Hepatocyte (in vitro differentiated cells): ENCODE data around the gene ASAP2. TPM values are rescaled to one million over a fixed set of nuclear protein-coding genes. Genes with fewer than 3 reads are reported as not detected.

ENCODE experiments used
- DNase-seq: peaks from one replicate; pipeline ENCODE4 v3.0.0-alpha.2; 2016; ENCODE audit warnings: low spot score
- H2AFZ ChIP-seq: fragments of 200-600 bp; sonication (generic); 2 replicates; pipeline ENCODE4 v1.6.0; 2016; ENCODE audit warnings: antibody characterized with exemption, mild to moderate bottlenecking
- H3K27ac ChIP-seq: fragments of 200-600 bp; sonication (generic); 2 replicates; pipeline ENCODE4 v1.5.1; 2016; ENCODE audit warnings: mild to moderate bottlenecking
- H3K27me3 ChIP-seq: fragments of 200-600 bp; sonication (generic); 2 replicates; pipeline ENCODE4 v1.6.1; 2016
- H3K36me3 ChIP-seq: fragments of 200-600 bp; sonication (generic); replicated peaks from 2 replicates; pipeline ENCODE4 v1.5.1; 2016; ENCODE audit warnings: low read depth; ENCODE audit not compliant: insufficient read depth
- H3K4me1 ChIP-seq: fragments of 200-600 bp; sonication (generic); 2 replicates; pipeline ENCODE4 v1.5.1; 2016; ENCODE audit warnings: mild to moderate bottlenecking, moderate library complexity; ENCODE audit not compliant: insufficient read depth
- H3K4me2 ChIP-seq: fragments of 200-600 bp; sonication (generic); 2 replicates; pipeline ENCODE4 v1.6.0; 2016
- H3K4me3 ChIP-seq: fragments of 200-600 bp; sonication (generic); 2 replicates; pipeline ENCODE4 v1.5.1; 2016; ENCODE audit warnings: mild to moderate bottlenecking
- H3K79me2 ChIP-seq: fragments of 200-600 bp; sonication (generic); 2 replicates; pipeline ENCODE4 v1.6.0; 2017; ENCODE audit warnings: mild to moderate bottlenecking
- H3K9me2 ChIP-seq: fragments of 200-600 bp; sonication (generic); replicated peaks from 2 replicates; pipeline ENCODE4 v1.6.0; 2017; ENCODE audit warnings: mild to moderate bottlenecking; ENCODE audit not compliant: insufficient read depth
- H3K9me3 ChIP-seq: fragments of 200-600 bp; sonication (generic); 2 replicates; pipeline ENCODE4 v1.5.1; 2016; ENCODE audit warnings: low read depth, mild to moderate bottlenecking
- H4K20me1 ChIP-seq: fragments of 200-600 bp; sonication (generic); 2 replicates; pipeline ENCODE4 v1.6.0; 2016; ENCODE audit warnings: mild to moderate bottlenecking; ENCODE audit not compliant: insufficient read depth, poor library complexity, severe bottlenecking
- EZH2 ChIP-seq: fragments of 200-600 bp; sonication (generic); IDR thresholded peaks from 2 replicates; pipeline ENCODE4 v1.6.1; 2016; ENCODE audit warnings: antibody characterized with exemption, mild to moderate bottlenecking, borderline replicate concordance
- EZH2phosphoT487 ChIP-seq: fragments of 200-600 bp; sonication (generic); IDR thresholded peaks from one replicate; pipeline ENCODE4 v1.6.1; 2018; ENCODE audit warnings: antibody characterized with exemption, mild to moderate bottlenecking, low read depth, moderate library complexity; ENCODE audit not compliant: unreplicated experiment, severe bottlenecking
- WGBS: methylation state at CpG from one replicate; pipeline ENCODE4 v1.1.6; 2016; ENCODE audit warnings: low lambda C conversion rate; ENCODE audit errors: missing lambda C conversion rate; 5-methylcytosine and 5-hydroxymethylcytosine counted together
- polyA plus RNA-seq: library from polyadenylated mRNA; unstranded; fragments of >200 nt; fragmentation: Nextera tagmentation; extraction: Ambion mirVana; gene quantifications from 2 replicates; pipeline ENCODE4 v1.2.1, GENCODE V29; 2016
- total RNA-seq: library from RNA; depleted of rRNA; stranded (reverse); fragments of >200 nt; gene quantifications from 2 replicates; pipeline ENCODE4 v1.2.3, GENCODE V29; 2014
- TF ChIP-seq, protein P1 (sequence below): fragments of 200-600 bp; sonication (generic); IDR thresholded peaks from 2 replicates; pipeline ENCODE4 v1.5.1; 2016; ENCODE audit warnings: antibody characterized with exemption, mild to moderate bottlenecking; ENCODE audit not compliant: poor library complexity

ASAP2 gene
- total and polyA plus RNA-seq, 2 experiments from 2014 or later: 13.7 to 21.3 TPM

DNA sequence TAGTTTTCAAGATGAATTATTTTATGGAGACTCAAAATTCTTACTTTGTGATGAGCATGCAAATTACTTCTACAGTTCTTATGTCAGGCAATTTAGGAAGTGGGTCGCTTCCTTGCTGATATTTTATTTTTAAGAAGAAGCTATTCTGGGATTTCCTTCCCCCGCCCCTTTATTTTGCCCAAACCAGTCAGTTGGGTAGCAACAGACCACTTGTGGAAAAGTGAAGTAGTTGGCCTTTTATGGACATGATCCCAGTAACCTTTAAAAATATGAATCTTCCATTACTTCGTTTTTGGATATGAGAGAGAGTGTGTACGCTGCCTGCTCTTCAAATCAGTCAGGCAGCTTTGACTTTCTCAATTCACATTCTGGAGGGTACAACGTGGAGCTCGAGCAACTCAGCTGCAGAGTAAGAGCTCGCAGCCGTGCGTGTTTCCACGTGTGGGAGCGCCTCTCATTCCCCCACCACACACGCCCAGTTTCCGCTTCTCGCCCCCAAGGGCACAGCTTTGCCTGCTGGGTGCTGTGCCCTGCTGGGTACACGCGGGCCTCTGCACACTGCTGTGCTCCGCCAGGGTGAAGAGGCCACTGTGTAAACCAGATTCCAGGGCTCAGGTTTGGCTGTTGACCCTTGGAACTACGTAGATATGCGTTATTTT, 124.1 kb downstream of the ASAP2 start:
- H3K27me3 ChIP-seq: no peaks in the 10 kb centered on the region
- peak overlapping the region; percentile 35 for H3K27ac ChIP-seq
- no peak for DNase-seq
- H3K4me2 ChIP-seq: no peak overlapping the region
- H3K4me1 ChIP-seq: peaks cover 24% of the 10 kb centered on the region
- no peak overlapping the region for H3K4me3 ChIP-seq
- no peaks in the 10 kb centered on the region for H3K79me2 ChIP-seq
- H2AFZ ChIP-seq: no peak overlapping the region
- TF ChIP-seq EZH2phosphoT487 (no peak), EZH2 (no peak)
- TF ChIP-seq, protein P1, sequence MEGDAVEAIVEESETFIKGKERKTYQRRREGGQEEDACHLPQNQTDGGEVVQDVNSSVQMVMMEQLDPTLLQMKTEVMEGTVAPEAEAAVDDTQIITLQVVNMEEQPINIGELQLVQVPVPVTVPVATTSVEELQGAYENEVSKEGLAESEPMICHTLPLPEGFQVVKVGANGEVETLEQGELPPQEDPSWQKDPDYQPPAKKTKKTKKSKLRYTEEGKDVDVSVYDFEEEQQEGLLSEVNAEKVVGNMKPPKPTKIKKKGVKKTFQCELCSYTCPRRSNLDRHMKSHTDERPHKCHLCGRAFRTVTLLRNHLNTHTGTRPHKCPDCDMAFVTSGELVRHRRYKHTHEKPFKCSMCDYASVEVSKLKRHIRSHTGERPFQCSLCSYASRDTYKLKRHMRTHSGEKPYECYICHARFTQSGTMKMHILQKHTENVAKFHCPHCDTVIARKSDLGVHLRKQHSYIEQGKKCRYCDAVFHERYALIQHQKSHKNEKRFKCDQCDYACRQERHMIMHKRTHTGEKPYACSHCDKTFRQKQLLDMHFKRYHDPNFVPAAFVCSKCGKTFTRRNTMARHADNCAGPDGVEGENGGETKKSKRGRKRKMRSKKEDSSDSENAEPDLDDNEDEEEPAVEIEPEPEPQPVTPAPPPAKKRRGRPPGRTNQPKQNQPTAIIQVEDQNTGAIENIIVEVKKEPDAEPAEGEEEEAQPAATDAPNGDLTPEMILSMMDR: no peak
- no peaks in the 10 kb centered on the region for H3K9me2 ChIP-seq
- 97% methylated on average over 19 of the region's 19 CpGs for WGBS
- H4K20me1 ChIP-seq: no peaks in the 10 kb centered on the region
- H3K36me3 ChIP-seq: no peaks in the 10 kb centered on the region
- H3K9me3 ChIP-seq: no peaks in the 10 kb centered on the region

DNA sequence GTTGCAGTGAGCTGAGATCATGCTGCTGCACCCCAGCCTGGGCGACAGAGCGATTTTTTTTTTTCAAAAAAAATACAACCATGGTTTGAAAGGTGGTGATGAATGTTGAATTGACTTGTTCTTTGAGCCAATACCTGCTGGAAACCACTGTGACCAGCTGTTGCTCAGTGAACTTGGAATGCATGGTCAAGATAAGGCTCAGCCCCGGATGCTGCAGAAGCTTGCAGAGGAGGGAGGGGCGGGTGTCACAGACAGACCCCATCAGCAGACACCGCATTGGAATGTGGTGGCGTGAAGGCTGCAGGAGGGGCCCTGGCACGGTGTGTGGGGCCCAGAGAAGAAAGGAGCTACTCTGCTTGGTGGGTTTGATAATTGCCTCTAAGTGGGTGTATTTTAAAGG, 125.1 kb downstream of the ASAP2 start:
- DNase-seq: peak; percentile 51
- Histone ChIP-seq H4K20me1 (no peaks in the 10 kb centered on the region), H3K79me2 (no peaks in the 10 kb centered on the region), H3K9me2 (no peaks in the 10 kb centered on the region), H3K36me3 (no peaks in the 10 kb centered on the region), H3K4me3 (no peak overlapping the region), H3K4me2 (peak overlapping the region; percentile 25), H3K9me3 (no peaks in the 10 kb centered on the region), H3K4me1 (peaks cover 33% of the 10 kb centered on the region), H3K27ac (peak overlapping the region; percentile 54), H3K27me3 (no peaks in the 10 kb centered on the region), H2AFZ (no peak overlapping the region)
- WGBS: 33% methylated on average over 7 of the region's 7 CpGs
- no peak for TF ChIP-seq EZH2

DNA sequence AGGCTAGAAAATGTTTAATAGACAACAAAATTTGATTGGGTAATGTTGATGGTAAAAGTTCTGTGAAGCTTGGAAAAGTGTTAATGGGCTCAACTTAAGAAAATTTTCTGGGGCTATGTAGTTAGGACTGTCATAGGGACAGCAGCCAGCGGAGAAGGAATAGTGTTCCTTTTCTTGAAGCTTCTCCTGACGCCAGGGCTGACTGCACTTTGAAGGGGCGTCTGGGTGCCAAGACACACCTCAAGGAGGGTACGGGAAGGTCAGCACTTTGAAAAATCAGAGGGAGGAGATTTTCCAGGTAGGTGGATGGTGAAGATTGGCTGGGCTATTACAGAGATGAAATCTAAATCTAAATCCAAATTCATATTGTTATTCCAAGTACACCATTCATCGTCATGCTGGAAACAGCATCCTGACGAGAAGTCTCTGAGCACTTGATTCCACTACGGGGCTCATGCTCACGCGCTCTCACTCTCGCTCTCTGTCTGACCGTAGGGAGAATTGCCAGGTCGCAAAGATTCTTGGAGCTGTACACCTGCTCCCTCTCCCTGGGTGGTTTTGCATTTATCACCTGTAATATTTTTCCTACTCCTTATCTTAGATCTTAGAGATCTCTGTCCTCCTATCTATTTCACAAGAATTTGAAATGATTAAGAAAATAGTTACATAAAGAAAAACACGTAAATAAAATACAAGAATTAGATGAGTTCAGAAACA, 125.7 kb downstream of the ASAP2 start:
- Histone ChIP-seq H3K4me2 (peak overlapping the region; percentile 25), H3K36me3 (no peaks in the 10 kb centered on the region), H2AFZ (no peak overlapping the region), H3K4me1 (peaks cover 37% of the 10 kb centered on the region), H3K9me2 (no peaks in the 10 kb centered on the region), H3K79me2 (no peaks in the 10 kb centered on the region), H4K20me1 (no peaks in the 10 kb centered on the region), H3K27me3 (no peaks in the 10 kb centered on the region), H3K4me3 (no peak overlapping the region), H3K9me3 (no peaks in the 10 kb centered on the region), H3K27ac (peak overlapping the region; percentile 54)
- 84% methylated on average over 13 of the region's 13 CpGs for WGBS
- no peak for TF ChIP-seq EZH2
- TF ChIP-seq, protein P1: no peak
- TF ChIP-seq EZH2phosphoT487: no peak
- DNase-seq: no peak

DNA sequence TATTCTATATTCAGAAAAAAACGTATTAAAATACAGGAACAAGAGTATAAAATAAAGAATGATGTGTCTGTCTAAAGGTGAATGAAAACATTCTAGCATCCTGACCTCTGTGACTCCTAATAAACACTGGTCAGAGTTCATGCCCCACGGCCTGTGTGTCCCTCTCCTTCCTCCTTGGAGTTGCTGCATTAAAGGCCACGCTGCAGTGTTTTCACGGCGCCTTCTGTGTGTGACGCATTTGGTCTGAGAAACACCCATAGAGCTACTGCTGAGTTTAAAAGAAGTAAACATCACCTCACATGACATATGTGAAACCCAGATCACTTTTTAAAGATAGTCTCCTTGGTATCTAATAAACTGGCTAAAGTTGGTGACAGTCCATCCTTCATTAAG, 126.2 kb downstream of the ASAP2 start:
- 82% methylated on average over 6 of the region's 6 CpGs for WGBS
- TF ChIP-seq EZH2 (no peak), EZH2phosphoT487 (no peak)
- TF ChIP-seq, protein P1: no peak
- no peak overlapping the region for H3K4me3 ChIP-seq
- no peaks in the 10 kb centered on the region for H3K27me3 ChIP-seq
- no peak overlapping the region for H2AFZ ChIP-seq
- peaks cover 38% of the 10 kb centered on the region for H3K4me1 ChIP-seq
- peak overlapping the region; percentile 44 for H3K27ac ChIP-seq
- no peaks in the 10 kb centered on the region for H3K36me3 ChIP-seq
- no peaks in the 10 kb centered on the region for H3K79me2 ChIP-seq
- DNase-seq: no peak
- no peaks in the 10 kb centered on the region for H3K9me2 ChIP-seq
- no peaks in the 10 kb centered on the region for H4K20me1 ChIP-seq
- no peak overlapping the region for H3K4me2 ChIP-seq
- H3K9me3 ChIP-seq: no peaks in the 10 kb centered on the region
